ENCODE results near the gene CADPS.

CADPS gene

GRCh38 chr3:62874711-62875557, at the start of gene CADPS:
TSS of gene CADPS (minus strand) at chr3:62875416. CDS start at chr3:62875029, 387 bp downstream.
- DNase-seq: peak in 10 of 14 donors; percentile 5 to 82 (median 20)

- DNase-seq: no peak
These were observed 47.9 kb upstream of the CADPS start for GRCh38 chr3:62923066-62923465.

- DNase-seq: no peak
These were observed 47.1 kb upstream of the CADPS start for GRCh38 chr3:62922326-62922725.

GRCh38 chr3:62920466-62920784, 45.2 kb upstream of the CADPS start:
- no peak for DNase-seq

GRCh38 chr3:62919784-62920465, 44.7 kb upstream of the CADPS start:
- no peak for DNase-seq

- no peak for DNase-seq
These were observed 43.6 kb upstream of the CADPS start for GRCh38 chr3:62918777-62919176.

- no peak for DNase-seq
These were observed 42.9 kb upstream of the CADPS start for GRCh38 chr3:62918131-62918530.

GRCh38 chr3:62911526-62911925, 36.3 kb upstream of the CADPS start:
- DNase-seq: no peak

- no peak for DNase-seq
These were observed 30.1 kb upstream of the CADPS start for GRCh38 chr3:62905331-62905730.

GRCh38 chr3:62898530-62899496, 23.6 kb upstream of the CADPS start:
- no peak for DNase-seq

GRCh38 chr3:62895901-62896300, 20.7 kb upstream of the CADPS start:
- no peak for DNase-seq

- DNase-seq: no peak
These were observed 17.7 kb upstream of the CADPS start for GRCh38 chr3:62892951-62893350.

- DNase-seq: no peak
These were observed 16.8 kb upstream of the CADPS start for GRCh38 chr3:62892045-62892444.

GRCh38 chr3:62888778-62889177, 13.6 kb upstream of the CADPS start:
- DNase-seq: no peak

- peak in 1 of 14 donors; percentile 17 for DNase-seq
These were observed 13.0 kb upstream of the CADPS start for GRCh38 chr3:62888180-62888579.

GRCh38 chr3:62885136-62885535, 9.9 kb upstream of the CADPS start:
- no peak for DNase-seq

- DNase-seq: no peak
These were observed 9.1 kb upstream of the CADPS start for GRCh38 chr3:62884096-62884870.

- DNase-seq: no peak
These were observed 7.5 kb upstream of the CADPS start for GRCh38 chr3:62882676-62883200.

- DNase-seq: peak in 2 of 14 donors; percentile 1 to 28
These were observed 848 bp upstream of the CADPS start for GRCh38 chr3:62876064-62876463.

GRCh38 chr3:62875558-62876002, 364 bp upstream of the CADPS start:
- DNase-seq: no peak

Data from C1 segment of cervical spinal cord (tissue), 14 donors.